GM18867 (cell line): ENCODE data around the gene EXOC4.

Source experiments
- ATAC-seq: cut with Tn5 transposase; IDR thresholded peaks from one replicate; pipeline ENCODE4 v1.9.1; 2021; ENCODE audit warnings: mild to moderate bottlenecking, moderate library complexity; ENCODE audit not compliant: unreplicated experiment

The EXOC4 gene

DNA sequence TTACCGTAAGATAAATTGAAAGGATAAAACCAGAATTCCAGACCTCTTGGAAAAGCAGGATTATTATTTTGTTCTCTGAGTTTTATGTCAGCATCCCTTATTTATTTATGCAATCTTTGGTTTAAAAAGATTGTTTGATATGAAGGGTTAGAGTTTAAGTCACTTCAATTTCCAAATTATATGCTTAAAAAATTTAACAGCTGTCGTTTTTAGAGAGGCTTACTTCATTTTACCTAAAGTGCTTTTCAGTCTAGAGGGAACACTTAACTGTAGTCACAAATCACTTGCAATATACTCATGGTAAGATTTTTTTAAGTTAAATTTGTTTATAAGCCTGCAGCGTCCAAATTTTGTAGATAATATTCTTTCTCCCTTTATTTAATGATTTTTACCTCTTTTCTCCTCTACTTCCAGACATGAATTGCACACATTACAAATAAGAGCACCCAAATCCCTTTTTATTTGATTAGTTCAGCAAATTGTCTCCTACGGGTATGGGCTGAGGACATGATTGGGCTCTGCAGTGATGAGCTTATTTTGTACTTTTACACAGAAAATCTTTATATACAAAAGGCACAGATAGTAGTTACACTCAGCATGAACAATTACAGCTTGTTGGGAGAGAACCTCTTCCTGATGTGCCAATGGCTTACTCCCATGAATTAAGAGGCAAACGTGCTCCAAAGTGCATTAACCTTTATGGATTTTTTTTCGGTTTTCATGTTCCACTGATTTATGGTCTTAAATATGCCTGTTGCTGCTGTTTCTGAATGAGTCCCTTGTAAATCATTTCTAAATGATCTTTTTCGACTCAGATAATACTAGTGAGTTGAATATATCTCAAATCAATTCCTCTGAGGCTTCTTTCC is 555.0 kb downstream of the EXOC4 start:
- ATAC-seq: no peak

DNA sequence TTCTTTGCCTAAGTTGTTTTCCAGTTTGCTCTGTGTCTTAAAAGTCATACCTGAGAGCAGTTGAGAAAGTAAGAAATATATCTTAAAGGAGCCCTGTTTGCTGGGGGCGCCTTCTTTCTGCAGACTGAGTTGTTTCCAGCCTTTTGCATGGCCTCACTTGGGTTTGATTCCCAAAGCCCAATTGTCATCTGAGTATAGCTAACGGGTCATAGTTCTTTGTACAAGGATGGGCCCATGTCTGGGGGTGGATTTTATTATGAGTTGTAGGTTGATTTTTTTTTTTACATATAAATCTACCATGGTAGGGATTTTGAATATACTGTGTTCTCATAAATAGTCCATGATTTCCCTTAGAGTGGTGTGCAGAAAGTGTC is 555.6 kb downstream of the EXOC4 start:
- no peak for ATAC-seq

- ATAC-seq: no peak
These were observed 560.0 kb downstream of the EXOC4 start for GRCh38 chr7:133812877-133813276.

GRCh38 chr7:133815611-133816210 is 562.8 kb downstream of the EXOC4 start:
- ATAC-seq: no peak

DNA sequence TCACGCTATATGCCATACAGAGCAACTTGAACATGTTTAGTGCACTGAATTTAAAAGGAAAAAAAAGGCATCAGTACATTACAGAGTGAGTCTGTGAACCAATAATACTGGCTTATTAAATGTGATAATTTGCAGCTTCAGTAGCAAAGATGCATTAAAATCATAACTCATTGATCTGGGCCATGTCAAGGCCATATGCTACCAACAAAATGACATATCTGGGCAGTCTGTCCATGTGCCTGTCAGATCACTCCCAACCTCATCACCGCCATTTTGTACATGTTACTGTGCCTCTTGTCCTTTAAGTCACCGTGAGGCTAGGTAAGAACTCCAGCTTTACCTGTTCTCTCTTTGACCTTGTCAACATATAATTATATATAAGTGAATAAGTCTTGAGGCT is 566.8 kb downstream of the EXOC4 start:
- ATAC-seq: no peak

GRCh38 chr7:133820584-133820983 is 567.7 kb downstream of the EXOC4 start:
- ATAC-seq: no peak

DNA sequence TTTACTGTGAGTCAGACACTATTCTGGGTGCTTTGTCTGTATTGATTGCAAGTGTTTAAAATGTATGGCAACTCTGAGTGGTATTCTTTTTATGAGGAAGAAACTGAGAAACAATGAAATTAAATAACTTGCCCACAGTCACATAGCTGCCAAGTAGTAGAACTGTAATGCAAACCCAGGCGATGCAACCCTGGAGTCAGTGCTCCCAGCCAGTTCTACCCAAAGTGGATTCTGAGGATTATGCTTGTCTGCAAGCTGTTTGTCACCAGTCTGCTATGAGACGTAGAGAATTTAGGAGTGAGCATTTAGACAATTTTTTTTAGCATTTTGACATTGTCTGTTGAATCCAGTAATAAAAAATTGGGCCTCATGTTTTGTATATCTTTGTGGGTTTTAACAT is 568.3 kb downstream of the EXOC4 start:
- no peak for ATAC-seq

GRCh38 chr7:133822001-133822641 is 569.2 kb downstream of the EXOC4 start:
- no peak for ATAC-seq

DNA sequence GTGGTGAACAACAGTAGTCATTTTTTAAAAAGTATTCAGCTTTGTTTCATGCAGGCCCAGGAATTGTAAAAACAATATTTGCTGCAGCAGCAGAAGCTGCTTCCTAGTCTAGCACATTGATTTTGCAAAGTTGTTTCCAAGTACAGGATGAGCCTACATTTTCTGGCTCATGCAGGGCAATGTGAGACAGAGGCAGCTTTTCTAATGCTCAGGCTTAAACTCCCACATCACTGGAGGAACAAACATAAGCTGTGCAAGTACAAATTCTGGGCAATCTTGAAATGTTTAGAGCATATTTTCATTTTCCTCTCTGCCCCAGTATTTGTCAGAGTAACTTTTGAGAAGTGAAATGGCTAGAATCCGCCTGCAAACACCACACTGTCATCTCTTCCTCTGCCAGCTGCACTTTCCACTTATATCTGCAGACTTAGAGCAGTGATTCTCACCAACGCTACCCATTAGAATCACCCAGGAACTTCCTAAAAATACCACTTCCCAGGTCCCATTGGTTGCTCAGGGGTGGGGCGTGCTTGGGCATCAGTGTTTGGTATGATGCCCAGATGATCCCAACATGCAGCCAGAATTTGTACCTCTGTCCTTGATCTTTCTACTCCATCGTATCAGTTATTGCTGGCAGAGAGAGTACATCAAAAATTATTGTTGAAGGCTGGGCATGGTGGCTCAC is 570.1 kb downstream of the EXOC4 start:
- ATAC-seq: no peak

- ATAC-seq: no peak
These were observed 571.3 kb downstream of the EXOC4 start for GRCh38 chr7:133824132-133824531.

DNA sequence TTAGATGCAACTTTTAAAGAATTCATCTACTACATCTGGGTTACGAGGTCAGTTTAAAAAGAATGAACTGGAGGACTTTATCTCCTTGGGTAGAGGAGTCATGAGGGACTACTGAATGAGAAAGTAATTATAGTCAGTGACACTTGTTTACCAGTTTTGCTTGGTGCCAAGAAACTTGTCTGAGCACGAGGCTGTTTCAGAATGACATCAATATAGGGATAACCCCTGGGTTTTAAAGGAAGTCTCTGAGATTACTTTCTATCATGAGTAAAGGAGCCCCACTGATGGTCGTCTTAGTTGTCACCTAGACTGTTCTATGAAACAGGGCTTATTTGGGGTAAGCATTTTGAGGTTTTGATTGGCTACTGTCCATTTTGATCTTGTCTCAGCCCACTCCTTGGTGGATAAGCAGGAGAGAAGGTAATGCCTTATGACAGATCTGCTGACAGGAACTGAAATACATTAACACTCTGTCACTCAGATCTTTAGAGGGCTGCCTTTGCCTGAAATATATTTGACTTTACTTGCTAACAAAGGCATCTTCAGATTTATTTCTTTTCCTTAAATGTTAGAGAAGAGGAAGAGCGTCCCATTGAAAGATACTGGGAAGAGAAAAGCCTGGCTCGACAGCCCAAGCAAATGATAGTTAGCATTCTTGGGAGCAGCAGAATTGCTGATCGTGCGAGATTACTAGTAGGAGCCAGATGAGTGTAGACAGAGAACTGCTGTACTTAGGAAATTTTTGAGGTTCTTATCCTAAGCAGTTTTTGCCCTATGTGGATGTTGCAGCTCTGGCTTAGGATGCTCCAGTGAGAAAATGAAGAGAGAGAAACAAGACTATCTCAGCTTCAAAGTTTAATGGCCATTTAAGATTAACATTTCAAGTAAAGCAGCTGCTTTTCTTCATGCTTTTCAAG is 575.1 kb downstream of the EXOC4 start:
- no peak for ATAC-seq

- ATAC-seq: no peak
These were observed 576.0 kb downstream of the EXOC4 start for GRCh38 chr7:133828906-133829305.

GRCh38 chr7:133829336-133829897 is 576.5 kb downstream of the EXOC4 start:
- no peak for ATAC-seq

GRCh38 chr7:133830081-133830480 is 577.2 kb downstream of the EXOC4 start:
- no peak for ATAC-seq

DNA sequence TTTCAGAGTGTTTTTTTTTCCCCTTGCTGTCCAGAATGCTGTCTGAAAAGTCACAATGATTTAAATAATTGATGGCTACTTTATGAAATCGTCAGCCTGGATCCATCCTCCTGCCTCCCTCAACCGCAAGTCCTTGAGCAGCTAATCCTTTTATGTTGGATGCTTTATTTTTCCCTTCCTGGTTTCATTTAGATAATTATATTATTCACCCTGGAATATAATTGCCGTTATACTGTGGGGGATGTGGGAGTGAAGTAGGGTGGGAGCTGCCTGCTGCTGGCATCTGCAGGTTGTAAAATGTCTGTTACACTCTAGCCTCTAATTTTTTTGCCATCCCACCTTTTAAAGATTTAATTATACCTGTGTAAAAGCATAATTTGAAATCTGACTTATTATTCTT is 583.8 kb downstream of the EXOC4 start:
- ATAC-seq: no peak

GRCh38 chr7:133837224-133837623 is 584.3 kb downstream of the EXOC4 start:
- ATAC-seq: no peak

GRCh38 chr7:133839121-133839520 is 586.2 kb downstream of the EXOC4 start:
- no peak for ATAC-seq

GRCh38 chr7:133843341-133843740 is 590.5 kb downstream of the EXOC4 start:
- ATAC-seq: no peak

GRCh38 chr7:133845005-133845404 is 592.1 kb downstream of the EXOC4 start:
- no peak for ATAC-seq
